Esophagus squamous epithelium (tissue), 5 donors: Measurements from ENCODE around the gene STON1. TPM values are rescaled to one million over a fixed set of nuclear protein-coding genes. Genes with fewer than 3 reads are reported as not detected.
A peak's percentile ranks its signal among the peaks of the same experiment; 100 is the strongest.

Source experiments
- DNase-seq: peaks from one replicate; lab custom pipeline; 2025; lab: John Stamatoyannopoulos, UW
- H3K27ac ChIP-seq, 4 donors: fragments of 200-600 bp; sonication (generic); one replicate each; pipeline ENCODE4 v1.5.1; 2016 to 2019; ENCODE audit warnings: mild to moderate bottlenecking in 1 of 4
- H3K27me3 ChIP-seq, 4 donors: fragments of 200-600 bp; sonication (generic); 1 replicate in 3 of 4; 2 replicates in 1 of 4; pipeline versions ENCODE4 v1.5.1 to v1.6.0; 2017 to 2021; ENCODE audit warnings: antibody characterized with exemption in 1 of 4
- H3K36me3 ChIP-seq, 3 donors: fragments of 200-600 bp; sonication (generic); one replicate each; pipeline ENCODE4 v1.5.1; 2016 to 2019
- H3K4me1 ChIP-seq, 3 donors: fragments of 200-600 bp; sonication (generic); one replicate each; pipeline ENCODE4 v1.5.1; 2017 to 2019
- H3K4me3 ChIP-seq, 4 donors: fragments of 200-600 bp; sonication (generic); 1 replicate in 3 of 4; 2 replicates in 1 of 4; pipeline ENCODE4 v1.5.1; 2016 to 2019; ENCODE audit warnings: mild to moderate bottlenecking in 2 of 4, moderate library complexity in 1 of 4
- H3K9me3 ChIP-seq, 3 donors: fragments of 200-600 bp; sonication (generic); one replicate each; pipeline ENCODE4 v1.5.1; 2016 to 2019
- CTCF ChIP-seq, 6 experiments: fragments of 450-650 bp in 4 of 6; fragments of 200-600 bp in 2 of 6; sonication (generic) in 2 of 6; IDR thresholded peaks; one replicate each; pipeline ENCODE4 v1.5.1; 2016 to 2019; ENCODE audit warnings: antibody characterized with exemption in 6 of 6, mild to moderate bottlenecking in 4 of 6, moderate library complexity in 4 of 6
- POLR2A ChIP-seq, 4 donors: fragments of 450-650 bp; IDR thresholded peaks; one replicate each; pipeline ENCODE4 v1.6.1; 2017; ENCODE audit warnings: antibody characterized with exemption in 4 of 4, mild to moderate bottlenecking in 4 of 4, moderate library complexity in 3 of 4
- WGBS, 2 donors: methylation state at CpG; one replicate each; pipeline ENCODE4 v1.1.5; 2018; 5-methylcytosine and 5-hydroxymethylcytosine counted together
- intact Hi-C: fragments of 100-400 bp; cut with DNase I; formaldehyde crosslinking; loops from one replicate; pipeline ENCODE4 v1.15.0; 2022
- total RNA-seq, 4 donors: library from RNA; depleted of rRNA; stranded (reverse); fragments of >200 nt; gene quantifications; one replicate each; pipeline ENCODE4 v1.1.0, GENCODE V29; 2016
- donor health status: DM: yes; HTN: yes; CAD: no.

Gene STON1
- total RNA-seq, 4 donors from 2014 or later = 2.0 to 37.2 (median 6.9) TPM

DNA sequence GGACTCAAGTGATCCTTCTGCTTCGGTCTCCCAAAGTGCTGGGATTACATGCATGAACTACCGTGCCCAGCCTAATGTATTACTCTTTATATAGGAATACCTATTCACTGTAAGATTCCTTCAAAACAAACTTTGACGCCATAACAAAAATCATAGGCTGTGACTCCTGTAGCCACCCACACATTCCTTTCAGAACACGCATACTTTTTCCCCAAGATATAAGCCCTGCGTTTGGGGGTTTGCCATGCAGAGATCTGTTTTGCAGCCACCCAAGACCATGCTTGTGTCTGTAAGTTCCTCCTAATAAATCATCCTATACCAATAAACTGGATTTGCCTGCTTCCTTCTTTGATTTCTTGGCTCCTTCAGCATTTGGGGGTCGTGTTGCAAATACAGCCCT, 46.0 kb upstream of the STON1 start:
- H3K27me3 ChIP-seq = no peaks in the 10 kb centered on the region

GRCh38 chr2:48488545-48488944, 41.4 kb upstream of the STON1 start:
- Histone ChIP-seq H3K27ac (no peak overlapping the region), H3K36me3 (peaks cover 0 to 77% (median 5%) of the 10 kb centered on the region in 3 donors), H3K9me3 (no peaks in the 10 kb centered on the region), H3K4me3 (no peak overlapping the region), H3K27me3 (no peaks in the 10 kb centered on the region), H3K4me1 (peaks cover 0 to 12% (median 0%) of the 10 kb centered on the region in 3 donors)
- intact Hi-C loops = no loop called here
- no peak for DNase-seq
- WGBS, 2 donors = 77 to 95% methylated on average over 3 of the region's 3 CpGs
- TF ChIP-seq POLR2A (IDR thresholded peaks at IDR 0.05) (no peak), CTCF (IDR thresholded peaks at IDR 0.05) (no peak)

More for the DNA sequence above, 46.0 kb upstream of the STON1 start:
- intact Hi-C loops = no loop called here
- Histone ChIP-seq H3K27ac (peak overlapping the region; percentile 23 to 89 (median 82)), H3K4me3 (no peak overlapping the region), H3K36me3 (peaks cover 0 to 59% (median 5%) of the 10 kb centered on the region in 3 donors), H3K4me1 (peaks cover 0 to 58% (median 29%) of the 10 kb centered on the region in 3 donors), H3K9me3 (no peaks in the 10 kb centered on the region)
- DNase-seq = no peak
- 44 to 47% methylated on average over 6 of the region's 6 CpGs for WGBS, 2 donors
- TF ChIP-seq CTCF (IDR thresholded peaks at IDR 0.05) = no peak
- no peak for TF ChIP-seq POLR2A (IDR thresholded peaks at IDR 0.05)

- Histone ChIP-seq H3K27ac (no peak overlapping the region), H3K4me1 (no peaks in the 10 kb centered on the region), H3K36me3 (peaks cover 0 to 93% (median 18%) of the 10 kb centered on the region in 3 donors), H3K27me3 (no peaks in the 10 kb centered on the region), H3K9me3 (no peaks in the 10 kb centered on the region), H3K4me3 (no peak overlapping the region)
- TF ChIP-seq POLR2A (IDR thresholded peaks at IDR 0.05) (no peak), CTCF (IDR thresholded peaks at IDR 0.05) (no peak)
- no peak for DNase-seq
- intact Hi-C loops = no loop called here
- 45 to 70% methylated on average over 2 of the region's 2 CpGs for WGBS, 2 donors
These were observed 33.1 kb upstream of the STON1 start for GRCh38 chr2:48496849-48497248.

DNA sequence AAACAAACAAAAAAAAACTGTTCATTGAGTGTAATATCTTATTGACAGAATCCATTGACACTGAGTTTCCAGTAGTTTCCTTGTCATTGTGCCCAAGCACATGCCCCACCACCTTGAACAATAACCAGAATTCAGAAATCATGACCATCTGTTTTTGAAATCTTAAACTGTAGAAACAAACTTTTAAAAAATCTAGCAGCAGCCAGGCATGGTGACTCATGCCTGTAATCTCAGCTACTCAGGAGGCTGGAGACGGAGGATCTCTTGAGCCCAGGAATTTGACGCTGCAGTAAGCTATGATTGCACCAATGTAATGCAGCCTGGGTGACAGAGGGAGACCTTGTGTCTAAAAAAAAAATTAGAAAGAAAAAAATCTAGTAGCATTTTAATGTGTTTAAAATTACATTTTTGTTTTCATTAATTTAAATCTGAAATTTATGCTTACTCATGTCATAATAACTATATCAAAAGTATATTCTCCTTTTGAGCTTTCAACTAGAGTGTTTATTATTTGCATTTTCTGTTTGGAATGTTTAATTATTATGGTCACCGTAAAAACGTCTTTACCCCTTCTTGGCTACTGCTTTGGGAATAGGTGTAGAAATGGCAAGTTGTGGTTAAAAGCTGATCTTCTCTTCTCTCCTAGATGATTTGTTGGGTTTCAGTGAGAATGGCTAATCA, 25.2 kb upstream of the STON1 start:
- Histone ChIP-seq H3K36me3 (peaks cover 0 to 94% (median 6%) of the 10 kb centered on the region in 3 donors), H3K27me3 (no peaks in the 10 kb centered on the region), H3K4me1 (peaks cover 0 to 19% (median 18%) of the 10 kb centered on the region in 3 donors), H3K4me3 (no peak overlapping the region), H3K9me3 (no peaks in the 10 kb centered on the region), H3K27ac (no peak overlapping the region)
- WGBS, 2 donors = 74 to 89% methylated on average over 4 of the region's 4 CpGs
- intact Hi-C loops = no loop called here
- no peak for DNase-seq
- TF ChIP-seq CTCF (IDR thresholded peaks at IDR 0.05) (no peak), POLR2A (IDR thresholded peaks at IDR 0.05) (no peak)

DNA sequence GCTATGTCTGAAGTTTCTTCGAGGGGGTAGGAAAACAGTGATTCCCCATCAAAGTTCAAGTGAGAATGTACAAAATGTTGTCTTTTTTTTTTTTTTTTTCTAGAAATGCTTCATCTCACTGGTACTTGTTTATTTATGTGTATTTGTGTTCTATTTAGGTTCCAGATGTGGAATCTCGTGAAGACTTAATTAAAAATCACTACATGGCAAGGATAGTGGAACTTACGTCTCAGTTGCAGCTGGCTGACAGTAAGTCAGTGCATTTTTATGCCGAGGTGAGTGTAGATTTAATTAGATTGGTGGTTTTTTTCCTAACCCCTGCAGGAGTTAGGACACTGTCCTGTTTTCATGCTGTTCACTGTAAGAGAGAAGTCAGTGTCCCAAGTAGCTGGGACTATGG, 22.8 kb upstream of the STON1 start:
- DNase-seq = no peak
- H3K4me3 ChIP-seq = no peak overlapping the region
- intact Hi-C loops = no loop called here
- peaks cover 0 to 95% (median 0%) of the 10 kb centered on the region in 3 donors for H3K36me3 ChIP-seq
- no peaks in the 10 kb centered on the region for H3K27me3 ChIP-seq
- WGBS, 2 donors = 80 to 92% methylated on average over 4 of the region's 4 CpGs
- H3K27ac ChIP-seq = no peak overlapping the region
- H3K9me3 ChIP-seq = no peaks in the 10 kb centered on the region
- peaks cover 5 to 29% (median 20%) of the 10 kb centered on the region in 3 donors for H3K4me1 ChIP-seq
- TF ChIP-seq POLR2A (IDR thresholded peaks at IDR 0.05) (no peak), CTCF (IDR thresholded peaks at IDR 0.05) (no peak)
